Body of pancreas (tissue), 4 donors: ENCODE measurements around the gene LUC7L.

Source experiments
- POLR2A ChIP-seq, 3 donors: fragments of 450-650 bp; IDR thresholded peaks; one replicate each; pipeline ENCODE4 v1.6.1; 2016; ENCODE audit warnings: antibody characterized with exemption in 3 of 3, mild to moderate bottlenecking in 2 of 3
- TF ChIP-seq, protein P1 (sequence below), 7 experiments: fragments of 450-650 bp in 4 of 7; fragments of 200-600 bp in 3 of 7; sonication (generic) in 3 of 7; IDR thresholded peaks; one replicate each; pipeline ENCODE4 v1.5.1; 2016 to 2019; ENCODE audit warnings: antibody characterized with exemption in 7 of 7

DNA sequence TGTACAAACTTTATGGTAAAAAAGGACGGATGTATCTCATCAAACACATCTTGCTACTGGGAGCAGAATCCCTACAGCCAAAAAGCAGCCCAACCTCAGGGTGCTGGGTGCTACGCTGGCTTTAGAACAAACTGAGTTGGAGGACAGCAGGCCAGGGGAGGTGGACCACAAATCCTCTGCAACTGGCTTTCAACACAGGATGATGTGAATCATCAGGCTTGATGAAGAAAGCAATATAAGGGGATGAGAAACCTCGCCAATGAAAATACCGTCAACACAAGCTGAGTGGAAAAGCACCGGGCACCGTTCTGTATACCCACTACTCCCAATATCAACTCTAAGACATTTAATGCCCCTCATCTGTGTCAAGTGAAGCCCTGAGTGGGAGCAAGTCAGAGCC is 34.7 kb downstream of the LUC7L start:
- TF ChIP-seq, protein P1, sequence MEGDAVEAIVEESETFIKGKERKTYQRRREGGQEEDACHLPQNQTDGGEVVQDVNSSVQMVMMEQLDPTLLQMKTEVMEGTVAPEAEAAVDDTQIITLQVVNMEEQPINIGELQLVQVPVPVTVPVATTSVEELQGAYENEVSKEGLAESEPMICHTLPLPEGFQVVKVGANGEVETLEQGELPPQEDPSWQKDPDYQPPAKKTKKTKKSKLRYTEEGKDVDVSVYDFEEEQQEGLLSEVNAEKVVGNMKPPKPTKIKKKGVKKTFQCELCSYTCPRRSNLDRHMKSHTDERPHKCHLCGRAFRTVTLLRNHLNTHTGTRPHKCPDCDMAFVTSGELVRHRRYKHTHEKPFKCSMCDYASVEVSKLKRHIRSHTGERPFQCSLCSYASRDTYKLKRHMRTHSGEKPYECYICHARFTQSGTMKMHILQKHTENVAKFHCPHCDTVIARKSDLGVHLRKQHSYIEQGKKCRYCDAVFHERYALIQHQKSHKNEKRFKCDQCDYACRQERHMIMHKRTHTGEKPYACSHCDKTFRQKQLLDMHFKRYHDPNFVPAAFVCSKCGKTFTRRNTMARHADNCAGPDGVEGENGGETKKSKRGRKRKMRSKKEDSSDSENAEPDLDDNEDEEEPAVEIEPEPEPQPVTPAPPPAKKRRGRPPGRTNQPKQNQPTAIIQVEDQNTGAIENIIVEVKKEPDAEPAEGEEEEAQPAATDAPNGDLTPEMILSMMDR (IDR thresholded peaks at IDR 0.05) = no peak
- TF ChIP-seq POLR2A (IDR thresholded peaks at IDR 0.05) = no peak
